GM18498 (cell line): Measurements from ENCODE around the gene HTRA1.

Source experiments
- ATAC-seq: cut with Tn5 transposase; IDR thresholded peaks from one replicate; pipeline ENCODE4 v1.9.1; 2021; ENCODE audit warnings: mild to moderate bottlenecking, moderate library complexity; ENCODE audit not compliant: unreplicated experiment

HTRA1 gene

GRCh38 chr10:122550427-122550826 lies 89.1 kb downstream of the HTRA1 start:
- no peak for ATAC-seq

GRCh38 chr10:122550983-122551382 lies 89.6 kb downstream of the HTRA1 start:
- no peak for ATAC-seq

- no peak for ATAC-seq
Observed at GRCh38 chr10:122551450-122551849, 90.1 kb downstream of the HTRA1 start.

GRCh38 chr10:122553341-122553740 lies 92.0 kb downstream of the HTRA1 start:
- ATAC-seq = no peak

GRCh38 chr10:122554131-122555036 lies 93.0 kb downstream of the HTRA1 start:
- no peak for ATAC-seq

- ATAC-seq = no peak
Observed at GRCh38 chr10:122555442-122555841, 94.1 kb downstream of the HTRA1 start.

GRCh38 chr10:122557516-122557915 lies 96.2 kb downstream of the HTRA1 start:
- no peak for ATAC-seq

- no peak for ATAC-seq
Observed at GRCh38 chr10:122558452-122558851, 97.1 kb downstream of the HTRA1 start.

- no peak for ATAC-seq
Observed at GRCh38 chr10:122559228-122559627, 97.9 kb downstream of the HTRA1 start.

GRCh38 chr10:122560279-122560804 lies 99.0 kb downstream of the HTRA1 start, which contains the start of gene DMBT1:
DMBT1 (plus strand) TSS chr10:122560754; CDS start chr10:122560771, 17 bp downstream.
- ATAC-seq = no peak

- ATAC-seq = no peak
Observed at GRCh38 chr10:122561212-122561611, 99.9 kb downstream of the HTRA1 start.

GRCh38 chr10:122561792-122562191 lies 100.4 kb downstream of the HTRA1 start:
- no peak for ATAC-seq
